Stimulated activated CD4-positive, alpha-beta T cell treated with anti-CD3 and anti-CD28 coated beads, Interleukin-1b, Interleukin-23, amount 100 ng/mL, for 48 hours (primary cell): ENCODE data around the gene C5orf58.

ENCODE experiments used
- DNase-seq: peaks from one replicate; pipeline ENCODE4 v3.0.0-alpha.2; 2020

The C5orf58 gene

DNA sequence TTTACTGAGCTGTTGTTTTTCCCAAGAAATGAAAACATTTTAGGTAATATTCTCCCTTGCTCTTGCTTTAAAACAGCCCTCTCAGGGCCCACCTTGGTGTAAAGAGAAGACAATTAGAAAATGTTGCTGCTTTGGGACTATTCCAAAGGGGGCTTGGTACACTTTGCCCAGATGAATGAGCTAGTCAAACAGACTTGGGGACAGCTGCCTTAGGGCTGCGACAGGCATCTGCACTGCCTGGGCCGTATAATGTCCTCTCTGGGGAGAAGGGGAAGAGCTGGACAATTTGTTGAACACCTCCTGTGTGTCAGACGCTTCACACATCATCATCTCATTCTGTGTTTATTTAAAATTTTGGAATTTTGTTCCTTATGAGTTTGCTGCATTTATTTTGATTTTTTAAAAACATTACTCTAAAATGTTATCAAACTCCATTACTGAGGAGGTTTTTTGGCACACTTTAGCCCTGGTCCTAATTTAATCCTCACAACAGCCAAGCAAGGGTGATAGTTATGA, 28.8 kb downstream of the C5orf58 start:
- DNase-seq: no peak

- DNase-seq: no peak
Measured at GRCh38 chr5:170262061-170263045, 29.6 kb downstream of the C5orf58 start.

GRCh38 chr5:170263906-170264305, 31.1 kb downstream of the C5orf58 start:
- no peak for DNase-seq

- no peak for DNase-seq
Measured at GRCh38 chr5:170265522-170265921, 32.7 kb downstream of the C5orf58 start.

DNA sequence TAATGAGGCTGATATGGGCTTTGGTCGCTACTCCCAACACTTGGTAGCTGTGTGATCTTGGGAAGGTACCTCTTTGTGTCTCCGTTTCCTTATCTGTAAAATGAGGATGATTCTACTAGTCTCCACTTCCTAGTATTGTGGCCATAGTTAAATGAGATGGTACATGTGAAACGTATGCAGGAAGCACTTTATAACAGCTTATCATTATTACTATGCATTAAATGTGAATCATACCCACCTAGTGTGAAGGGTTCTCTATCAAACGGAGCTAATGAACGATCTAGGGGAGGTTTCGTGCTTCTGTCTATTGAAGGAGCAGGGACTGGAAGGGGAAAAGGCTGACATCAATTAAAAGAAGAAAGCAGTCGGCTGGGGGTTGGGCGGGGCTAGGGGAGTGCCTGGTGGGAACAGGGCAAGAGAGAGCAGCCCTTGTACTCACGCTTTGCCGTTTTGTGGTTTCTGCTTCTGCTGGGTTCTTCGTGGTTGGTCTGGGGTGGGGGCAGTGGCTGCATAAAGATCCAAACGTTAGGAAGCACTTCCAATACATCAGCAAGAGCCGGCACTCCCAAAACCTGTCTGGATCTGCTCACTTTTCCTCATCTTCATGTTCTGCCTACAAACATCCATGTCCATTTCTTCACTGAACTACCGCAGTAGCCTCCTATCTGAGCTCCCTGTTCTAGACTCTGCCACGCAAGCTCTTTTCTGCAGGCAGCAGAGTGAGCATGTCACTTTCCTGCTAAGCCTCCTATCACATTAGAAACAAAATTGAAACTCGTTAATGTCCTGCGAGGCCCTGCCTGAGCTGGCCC, 34.0 kb downstream of the C5orf58 start:
- peak; percentile 40 for DNase-seq

- peak; percentile 82 for DNase-seq
Measured at GRCh38 chr5:170267431-170268152, 34.8 kb downstream of the C5orf58 start.

- no peak for DNase-seq
Measured at GRCh38 chr5:170268153-170268689, 35.4 kb downstream of the C5orf58 start.

- DNase-seq: no peak
Measured at GRCh38 chr5:170268884-170269283, 36.1 kb downstream of the C5orf58 start.

DNA sequence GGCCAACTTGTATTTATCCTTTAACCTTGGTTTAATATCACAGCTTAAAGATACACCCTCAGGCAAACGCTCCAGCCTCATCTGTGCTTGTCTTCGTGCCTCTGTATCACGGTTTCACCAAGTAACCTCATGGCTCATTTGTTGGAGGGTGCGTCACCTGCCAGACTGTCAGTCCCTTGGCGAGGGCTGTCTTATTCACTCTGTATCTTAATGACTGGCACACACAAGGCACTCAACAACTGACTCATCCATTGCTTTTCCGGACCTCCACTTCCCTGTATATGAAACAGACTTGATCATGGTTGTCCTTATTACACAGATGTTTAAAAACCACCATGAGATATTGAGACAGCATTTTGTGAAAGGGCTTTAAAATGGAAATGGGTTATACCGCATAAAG, 36.8 kb downstream of the C5orf58 start:
- DNase-seq: peak; percentile 77

DNA sequence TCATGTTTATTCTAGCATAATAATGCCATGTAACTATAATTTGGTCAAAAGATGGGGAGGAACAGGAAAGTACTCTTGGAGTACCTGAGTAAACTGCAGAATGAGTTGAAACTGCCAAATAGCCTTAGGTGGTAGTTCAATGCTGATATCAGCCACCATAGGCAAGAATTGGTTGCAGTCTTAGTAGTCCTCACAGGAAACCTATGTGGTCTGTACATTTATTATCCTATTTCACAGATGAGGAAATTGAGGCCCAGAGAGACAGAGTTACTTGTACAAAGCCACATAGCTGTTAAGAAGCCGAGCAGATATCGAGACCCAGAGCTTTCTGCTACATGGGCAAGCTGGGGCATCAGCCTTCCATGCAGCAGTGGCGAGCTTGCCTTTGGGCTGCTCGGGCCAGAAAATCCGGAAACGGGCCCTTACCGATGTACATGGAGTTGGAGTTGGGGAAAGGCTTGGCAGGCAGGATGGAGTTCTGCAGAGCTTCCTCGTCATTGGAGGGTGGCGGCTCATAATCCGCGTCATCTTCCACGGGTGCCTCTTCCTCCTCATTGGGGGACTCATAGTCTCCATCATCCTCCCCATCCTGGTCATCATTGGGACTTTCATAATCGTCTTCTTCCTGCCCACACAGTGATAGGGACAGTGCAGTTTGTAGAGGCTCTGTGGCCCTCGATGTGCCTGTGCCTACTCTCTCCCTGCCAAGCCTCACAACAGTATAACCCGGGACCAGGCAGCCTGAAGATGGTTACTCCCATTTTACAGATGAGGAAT, 37.7 kb downstream of the C5orf58 start:
- no peak for DNase-seq

GRCh38 chr5:170273968-170274710, 41.4 kb downstream of the C5orf58 start:
- DNase-seq: peak; percentile 70

GRCh38 chr5:170275376-170275994, 42.7 kb downstream of the C5orf58 start:
- DNase-seq: no peak

- no peak for DNase-seq
Measured at GRCh38 chr5:170276140-170276539, 43.4 kb downstream of the C5orf58 start.

DNA sequence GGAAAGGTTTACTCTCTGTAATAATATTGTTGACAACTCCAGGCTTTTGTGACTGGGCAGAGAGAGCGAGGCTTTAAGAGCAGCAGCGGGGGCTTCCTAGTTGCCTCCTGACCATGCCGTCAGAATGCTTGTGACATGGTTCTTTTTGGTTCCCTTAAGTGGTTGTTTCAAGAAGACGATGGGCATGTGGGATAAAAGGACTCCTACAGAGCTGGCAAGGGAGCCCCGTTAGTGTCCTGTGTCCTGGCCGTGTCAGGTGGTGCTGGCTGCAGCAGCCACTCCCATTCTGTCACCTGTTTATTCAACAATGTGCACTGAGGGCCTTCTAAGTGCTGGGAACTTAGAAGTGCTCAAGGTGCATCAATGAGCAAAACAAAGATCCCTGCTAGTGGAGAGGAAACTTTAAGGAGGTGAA, 45.1 kb downstream of the C5orf58 start:
- no peak for DNase-seq

DNA sequence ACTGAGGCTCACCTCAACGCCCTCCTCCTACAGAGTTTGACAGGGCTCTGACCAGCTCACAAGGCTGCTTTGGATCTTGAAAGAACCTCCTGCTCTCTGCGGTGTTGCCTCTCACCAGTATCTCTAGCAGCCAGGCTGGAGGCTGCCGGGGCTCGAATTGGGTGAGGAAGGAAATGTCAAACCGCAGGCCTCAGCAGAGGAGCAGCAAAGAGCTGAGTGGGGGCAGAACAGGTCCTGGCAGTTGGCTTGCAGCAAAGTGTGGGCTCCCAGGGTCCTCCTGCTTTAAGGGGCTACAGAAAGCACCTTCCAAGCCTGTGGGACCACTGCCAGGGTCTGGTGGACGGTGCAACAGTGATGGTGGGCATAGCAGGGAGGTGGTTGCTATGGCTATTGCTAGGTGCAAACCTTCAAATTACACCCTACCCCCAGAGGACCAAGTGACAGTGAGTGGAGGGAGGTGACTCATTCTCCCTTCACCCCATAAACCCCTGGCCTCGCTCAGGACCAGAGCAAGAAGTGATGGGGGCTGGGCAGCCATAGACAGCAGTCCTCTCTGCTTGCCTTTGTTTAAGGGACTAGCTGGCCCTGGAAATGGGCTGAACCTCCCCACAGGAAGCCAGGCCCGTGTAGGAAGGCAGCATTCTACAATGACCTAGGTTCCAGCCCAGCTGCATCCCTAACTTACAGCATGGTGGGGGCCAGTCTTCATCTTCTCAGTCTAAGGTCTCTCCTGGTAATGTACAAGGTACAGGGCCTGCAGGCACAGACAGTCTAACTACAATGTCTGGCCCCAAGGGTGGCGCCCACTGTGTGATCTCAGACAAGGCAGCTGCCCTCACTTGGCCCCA, 46.0 kb downstream of the C5orf58 start:
- DNase-seq: peak; percentile 91

DNA sequence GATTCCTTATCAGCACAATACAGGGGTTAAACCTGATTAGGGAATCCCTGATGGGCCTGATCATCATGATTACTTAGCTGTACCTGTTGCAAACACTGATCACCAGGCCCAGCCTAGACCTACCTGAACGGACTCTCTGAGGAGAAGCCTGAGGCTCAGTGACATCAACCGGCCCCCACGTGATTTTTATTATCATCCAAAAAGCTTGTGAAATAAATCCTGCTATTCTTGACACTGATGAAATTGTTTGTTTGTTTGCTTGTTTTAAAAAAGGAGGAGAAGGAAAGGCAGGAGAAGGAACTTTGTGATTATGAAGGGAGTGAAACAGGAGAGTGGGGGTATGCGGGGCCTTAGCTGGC, 46.7 kb downstream of the C5orf58 start:
- no peak for DNase-seq

- no peak for DNase-seq
Measured at GRCh38 chr5:170280011-170280493, 47.3 kb downstream of the C5orf58 start.

- DNase-seq: no peak
Measured at GRCh38 chr5:170283296-170283695, 50.5 kb downstream of the C5orf58 start.

DNA sequence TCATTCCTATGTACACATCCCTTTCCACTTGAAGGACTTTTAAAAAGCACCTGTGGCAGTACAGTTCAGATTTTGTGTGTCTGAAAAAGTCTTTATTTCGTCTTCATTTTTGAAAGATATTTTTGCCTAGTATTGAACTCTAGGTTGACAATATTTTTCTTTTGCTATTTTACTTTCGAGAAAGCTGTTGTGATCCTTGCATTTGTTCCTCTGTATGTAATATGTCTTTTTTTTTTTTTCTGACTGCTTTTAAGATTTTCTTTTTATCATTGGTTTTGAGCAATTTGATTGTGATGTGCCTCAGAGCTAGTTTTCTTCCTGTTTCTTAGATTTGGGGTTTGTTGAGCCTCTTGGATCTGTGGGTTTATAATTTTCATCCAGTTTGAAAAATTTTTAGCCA, 51.4 kb downstream of the C5orf58 start:
- DNase-seq: no peak
